ENCODE results near the gene HYAL3. TPM values are rescaled to one million over a fixed set of nuclear protein-coding genes. Genes with fewer than 3 reads are reported as not detected.

The HYAL3 gene
- total and polyA plus RNA-seq, 2 of the 13 experiments (the other 11 are each of a cell fraction or from before 2014, with no cell fraction given) = 5.5 to 10.4 TPM

DNA sequence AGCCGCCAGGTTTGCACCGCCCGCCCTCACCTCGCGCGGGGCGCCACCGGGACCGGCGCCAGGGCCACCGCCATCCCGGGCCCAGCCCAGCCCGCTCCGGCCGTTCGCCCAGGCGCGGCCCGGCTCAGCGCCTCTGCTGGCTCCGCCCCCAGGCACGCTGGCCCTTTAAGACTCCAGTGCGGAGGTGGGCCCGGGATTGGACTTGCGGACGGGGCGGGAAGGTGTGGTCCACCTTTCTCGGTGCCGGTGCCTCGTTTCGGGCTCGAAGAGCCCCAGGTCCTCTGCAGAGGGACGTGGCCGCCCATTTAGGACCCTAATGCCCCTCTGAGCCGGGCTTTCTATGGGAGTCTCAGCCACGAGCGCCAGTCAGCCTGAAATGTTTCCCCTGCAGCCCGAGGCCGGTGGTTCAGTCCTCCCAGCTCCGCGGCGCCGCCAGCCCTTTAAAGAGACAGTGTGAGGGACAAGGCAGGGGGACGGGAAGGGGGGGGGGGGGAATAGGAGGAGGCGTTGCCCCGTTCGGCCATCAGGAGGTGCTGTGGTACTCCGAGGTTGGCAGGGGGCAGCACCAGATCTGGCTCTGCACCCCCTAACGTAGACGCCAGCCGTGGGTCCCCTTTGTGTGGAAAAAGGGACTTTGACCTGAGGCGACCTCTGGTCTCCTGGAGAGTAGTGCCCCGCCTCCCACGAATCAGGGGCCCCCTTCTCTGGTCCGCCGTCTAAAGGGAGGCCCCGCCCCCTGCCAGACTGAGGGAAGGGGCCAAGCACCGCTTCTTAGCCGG is 22.3 kb upstream of the HYAL3 start (continued):
- TF ChIP-seq SALL1 (CRISPR knock-in tag; IDR thresholded peaks at IDR 0.05) (peak; percentile 64), ZBTB7B (CRISPR knock-in tag; IDR thresholded peaks at IDR 0.05) (peak; percentile 73), ZNF343 (CRISPR knock-in tag; IDR thresholded peaks at IDR 0.05) (0 out of 2 replicates have a peak, but pooled peaks have one; percentile 60), CBFB (CRISPR knock-in tag; IDR thresholded peaks at IDR 0.05) (no peak), ZXDC (CRISPR knock-in tag; IDR thresholded peaks at IDR 0.05) (no peak), HMG20B (CRISPR knock-in tag; conservative IDR thresholded peaks at IDR 0.05) (no peak), PATZ1 (CRISPR knock-in tag; IDR thresholded peaks at IDR 0.05) (peak; percentile 89), IRF2 (CRISPR knock-in tag; IDR thresholded peaks at IDR 0.05) (no peak; the same call in 1 of the 2 replicates), KMT2A (CRISPR knock-in tag; IDR thresholded peaks at IDR 0.05) (0 out of 2 replicates have a peak, but pooled peaks have one; percentile 28), GATA4 (IDR thresholded peaks at IDR 0.05; ENCODE audit: borderline replicate concordance, low read depth) (peak; percentile 22; the same call in 1 of the 2 replicates), ISL2 (CRISPR knock-in tag; IDR thresholded peaks at IDR 0.05) (peak; percentile 62; the same call in 1 of the 2 replicates), ZNF766 (CRISPR knock-in tag; IDR thresholded peaks at IDR 0.05; ENCODE audit: borderline replicate concordance) (no peak), ZNF563 (CRISPR knock-in tag; IDR thresholded peaks at IDR 0.05) (no peak; the same call in 1 of the 2 replicates), MYNN (CRISPR knock-in tag; IDR thresholded peaks at IDR 0.05; ENCODE audit: low read depth) (no peak), MBD4 (IDR thresholded peaks at IDR 0.05; ENCODE audit: borderline replicate concordance, low read length) (no peak), U2AF1 (optimal IDR thresholded peaks at IDR 0.05; ENCODE audit: low read depth, low read length) (peak; percentile 76), RFXANK (CRISPR knock-in tag; IDR thresholded peaks at IDR 0.05) (0 out of 2 replicates have a peak, but pooled peaks have one; percentile 9), SNRNP70 (IDR thresholded peaks at IDR 0.05; ENCODE audit: low read depth, low read length) (no peak), MXD4 (CRISPR knock-in tag; IDR thresholded peaks at IDR 0.05) (0 out of 2 replicates have a peak, but pooled peaks have one; percentile 7)
- TF ChIP-seq, protein P1, sequence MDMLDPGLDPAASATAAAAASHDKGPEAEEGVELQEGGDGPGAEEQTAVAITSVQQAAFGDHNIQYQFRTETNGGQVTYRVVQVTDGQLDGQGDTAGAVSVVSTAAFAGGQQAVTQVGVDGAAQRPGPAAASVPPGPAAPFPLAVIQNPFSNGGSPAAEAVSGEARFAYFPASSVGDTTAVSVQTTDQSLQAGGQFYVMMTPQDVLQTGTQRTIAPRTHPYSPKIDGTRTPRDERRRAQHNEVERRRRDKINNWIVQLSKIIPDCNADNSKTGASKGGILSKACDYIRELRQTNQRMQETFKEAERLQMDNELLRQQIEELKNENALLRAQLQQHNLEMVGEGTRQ (IDR thresholded peaks at IDR 0.05; ENCODE audit: low read depth, low read length) = no peak
- TF ChIP-seq, protein P1 (CRISPR knock-in tag; IDR thresholded peaks at IDR 0.05; ENCODE audit: borderline replicate concordance) = no peak
- TF ChIP-seq, protein P2, sequence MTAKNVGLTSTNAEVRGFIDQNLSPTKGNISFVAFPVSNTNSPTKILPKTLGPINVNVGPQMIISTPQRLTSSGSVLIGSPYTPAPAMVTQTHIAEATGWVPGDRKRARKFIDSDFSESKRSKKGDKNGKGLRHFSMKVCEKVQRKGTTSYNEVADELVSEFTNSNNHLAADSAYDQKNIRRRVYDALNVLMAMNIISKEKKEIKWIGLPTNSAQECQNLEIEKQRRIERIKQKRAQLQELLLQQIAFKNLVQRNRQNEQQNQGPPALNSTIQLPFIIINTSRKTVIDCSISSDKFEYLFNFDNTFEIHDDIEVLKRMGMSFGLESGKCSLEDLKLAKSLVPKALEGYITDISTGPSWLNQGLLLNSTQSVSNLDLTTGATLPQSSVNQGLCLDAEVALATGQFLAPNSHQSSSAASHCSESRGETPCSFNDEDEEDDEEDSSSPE (CRISPR knock-in tag; IDR thresholded peaks at IDR 0.05) = no peak; the same call in 1 of the 2 replicates
